NCI-H2029 (cell line): Measurements from ENCODE around the gene C2CD3.

Experiments
- DNase-seq: peaks from one replicate; lab custom pipeline; 2025; lab: John Stamatoyannopoulos, UW

The C2CD3 gene, protein sequence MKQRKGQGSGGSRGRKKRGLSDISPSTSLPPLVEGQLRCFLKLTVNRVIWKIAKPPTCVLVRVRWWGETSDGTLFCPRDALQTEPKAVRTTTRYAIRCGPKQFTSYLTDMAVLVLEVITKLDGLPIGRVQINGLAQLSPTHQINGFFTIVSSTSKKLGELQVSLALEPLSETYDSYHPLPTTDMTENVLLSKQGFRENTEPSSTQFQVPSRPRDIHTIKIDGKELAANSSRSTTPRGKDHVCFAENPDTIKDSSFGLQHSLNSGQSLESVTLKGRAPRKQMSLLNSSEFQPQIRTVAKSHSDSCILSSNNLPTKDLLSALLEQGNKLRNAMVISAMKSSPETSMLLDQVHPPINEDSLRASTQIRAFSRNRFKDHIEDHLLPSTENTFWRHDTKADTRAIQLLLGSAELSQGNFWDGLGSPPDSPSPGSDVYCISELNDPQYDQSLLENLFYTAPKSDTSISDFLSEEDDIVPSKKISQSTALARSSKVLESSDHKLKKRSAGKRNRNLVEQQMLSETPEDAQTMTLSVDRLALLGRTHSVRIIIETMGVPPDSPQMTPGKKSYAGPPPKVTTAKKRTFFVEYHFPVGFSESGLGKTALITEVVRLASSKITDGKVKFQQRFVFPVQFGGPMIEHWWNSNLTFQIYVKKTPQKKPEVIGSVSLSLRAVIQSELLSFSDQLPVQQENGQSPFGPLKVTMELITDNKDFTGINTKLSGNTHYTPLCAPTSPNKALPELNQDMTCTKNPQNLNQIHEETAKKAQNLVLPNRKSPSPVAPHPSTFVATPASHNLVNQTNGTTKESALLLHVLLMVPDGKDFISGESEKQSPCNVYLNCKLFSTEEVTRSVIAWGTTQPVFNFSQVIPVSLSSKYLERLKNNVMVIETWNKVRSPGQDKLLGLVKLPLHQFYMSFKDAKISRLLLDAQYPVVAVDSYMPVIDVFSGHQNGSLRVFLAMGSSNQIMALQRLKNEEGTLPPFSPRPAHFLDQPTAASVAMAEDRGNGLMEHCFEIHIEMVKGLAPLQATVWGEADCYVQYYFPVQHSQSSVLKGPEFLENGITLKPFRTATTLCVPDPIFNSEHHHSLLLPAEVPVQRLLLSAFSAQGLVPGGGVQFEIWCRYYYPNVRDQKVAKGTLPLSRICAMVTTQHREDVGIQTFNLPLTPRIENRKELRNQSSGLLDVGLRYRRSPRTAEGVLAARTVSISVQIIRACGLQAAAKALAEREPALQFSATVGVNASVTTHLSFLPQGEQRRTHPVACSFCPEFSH (N-terminal part only)

DNA sequence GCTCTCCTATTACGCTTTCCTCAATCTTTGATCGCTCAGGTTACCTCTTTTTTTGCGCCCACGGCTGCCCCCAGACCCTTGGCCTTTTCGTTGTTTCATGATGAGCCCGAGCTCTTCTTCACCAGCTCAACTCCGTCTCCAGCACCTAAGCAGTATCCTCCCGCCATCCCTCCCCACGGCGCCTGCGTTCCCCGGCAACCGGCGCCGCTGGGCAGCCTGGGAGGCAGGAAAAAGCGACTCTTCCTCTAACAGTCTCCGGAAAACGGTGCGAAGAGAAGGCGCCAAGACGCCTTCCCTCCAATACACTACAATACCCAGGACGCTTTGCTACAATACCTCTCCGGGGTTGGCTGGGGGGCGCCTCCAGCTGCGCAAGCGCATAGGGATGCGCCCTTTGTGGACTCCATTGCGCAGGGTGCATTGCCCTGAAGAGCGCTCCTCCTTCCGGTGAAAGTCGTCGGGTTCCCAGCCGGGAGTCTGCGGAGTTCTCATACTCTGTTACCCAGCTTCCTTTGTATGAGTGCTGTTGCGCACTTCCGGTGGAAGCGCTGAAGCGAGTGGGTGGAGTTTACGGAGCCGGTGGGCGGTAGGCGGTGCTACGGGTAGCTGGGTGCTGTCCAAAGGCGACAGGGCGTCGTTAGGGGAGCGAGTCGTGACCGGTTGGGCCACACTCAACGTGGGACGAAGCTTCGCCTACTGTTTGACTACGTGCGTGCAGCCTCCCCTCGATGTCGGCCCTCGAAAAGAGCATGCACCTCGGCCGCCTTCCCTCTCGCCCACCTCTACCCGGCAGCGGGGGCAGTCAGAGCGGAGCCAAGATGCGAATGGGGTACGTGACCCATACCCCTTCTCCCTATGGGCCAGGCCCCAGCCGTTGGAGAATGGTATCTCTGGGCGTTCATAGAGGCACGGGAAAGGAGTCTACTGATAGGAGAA is at the start of gene C2CD3, which contains the start of gene PPME1:
Gene C2CD3 (minus strand): TSS at position 309 of the 936 bp plus-strand sequence. CDS start 210 bp downstream, at position 99.
Gene PPME1 (plus strand): TSS at position 596 of the 936 bp plus-strand sequence. CDS start 133 bp downstream, at position 729.
- DNase-seq = peak; percentile 99

DNA sequence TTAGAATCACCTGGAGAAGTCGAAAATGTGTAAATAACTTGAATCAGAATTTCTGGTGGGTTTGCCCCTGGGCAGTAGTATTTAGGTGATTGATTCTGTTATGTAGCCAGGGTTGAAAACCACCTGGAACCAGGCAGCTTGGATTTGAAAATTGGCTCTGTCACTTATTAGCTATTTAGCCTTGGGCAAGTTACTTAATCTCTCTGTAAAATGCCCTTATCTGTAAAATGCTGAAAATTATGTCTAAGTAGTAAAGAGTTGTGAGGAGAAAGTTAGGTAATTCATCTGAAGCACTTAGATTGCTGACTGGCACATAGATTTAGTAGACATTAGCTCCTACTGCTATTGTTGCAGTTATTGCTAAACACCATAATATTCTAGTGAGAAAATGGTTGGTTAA is 49.6 kb upstream of the C2CD3 start:
- no peak for DNase-seq

DNA sequence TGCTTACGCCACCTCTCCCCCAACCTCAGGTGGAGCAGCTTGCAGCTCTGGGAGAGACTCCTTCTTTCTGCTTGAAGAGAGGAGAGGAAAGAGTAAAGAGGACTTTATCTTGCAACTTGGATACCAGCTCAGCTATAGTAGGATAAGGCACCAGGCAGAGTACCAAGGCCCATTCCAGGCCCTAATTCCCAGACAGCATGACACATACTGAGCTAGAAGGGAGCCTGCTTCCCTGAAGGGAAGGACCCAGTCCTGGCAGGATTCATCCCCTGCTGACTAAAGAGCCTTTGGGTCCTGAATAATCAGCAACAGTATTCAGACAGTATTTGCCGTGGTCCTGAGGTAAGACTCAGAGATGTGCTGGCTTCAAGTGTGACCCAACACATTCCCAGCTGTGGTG is 41.7 kb upstream of the C2CD3 start:
- no peak for DNase-seq

DNA sequence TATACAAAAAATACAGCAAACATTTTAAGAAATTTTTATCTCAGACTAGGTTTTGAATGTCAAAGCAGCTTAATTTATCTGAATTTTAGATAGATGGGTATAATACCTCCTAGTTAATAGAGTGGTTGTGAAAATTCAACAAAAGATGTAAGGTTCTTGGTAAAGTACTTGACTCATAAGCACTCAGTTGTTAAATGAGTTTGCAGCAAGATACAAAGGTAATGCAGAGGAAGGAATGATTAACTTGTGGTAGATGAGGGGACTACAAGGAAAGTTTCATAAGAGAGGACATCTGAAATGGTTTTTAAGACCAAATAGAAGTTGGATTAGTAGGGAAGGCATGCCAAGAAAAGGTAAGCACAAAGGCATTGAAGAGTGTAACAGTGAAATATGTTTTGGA is 37.7 kb upstream of the C2CD3 start:
- DNase-seq = no peak

DNA sequence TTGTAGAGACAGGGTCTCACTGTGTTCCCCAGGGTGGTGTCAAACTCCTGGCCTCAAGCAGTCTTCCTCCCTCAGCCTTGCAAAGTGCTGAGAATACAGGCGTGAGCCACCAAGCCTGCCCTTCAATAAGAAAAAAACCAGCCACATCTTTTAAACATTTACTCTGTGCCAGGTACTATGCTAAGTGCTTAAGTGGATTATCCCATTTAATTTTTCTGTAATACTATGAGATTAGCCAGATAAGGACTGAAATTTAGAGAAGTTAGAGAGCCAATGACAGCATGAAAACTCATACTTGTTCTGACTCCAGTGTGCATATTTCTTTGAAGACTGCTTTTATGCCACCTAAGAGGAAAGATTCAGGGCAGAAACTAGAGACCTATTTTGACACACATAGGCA is 35.9 kb upstream of the C2CD3 start:
- no peak for DNase-seq

DNA sequence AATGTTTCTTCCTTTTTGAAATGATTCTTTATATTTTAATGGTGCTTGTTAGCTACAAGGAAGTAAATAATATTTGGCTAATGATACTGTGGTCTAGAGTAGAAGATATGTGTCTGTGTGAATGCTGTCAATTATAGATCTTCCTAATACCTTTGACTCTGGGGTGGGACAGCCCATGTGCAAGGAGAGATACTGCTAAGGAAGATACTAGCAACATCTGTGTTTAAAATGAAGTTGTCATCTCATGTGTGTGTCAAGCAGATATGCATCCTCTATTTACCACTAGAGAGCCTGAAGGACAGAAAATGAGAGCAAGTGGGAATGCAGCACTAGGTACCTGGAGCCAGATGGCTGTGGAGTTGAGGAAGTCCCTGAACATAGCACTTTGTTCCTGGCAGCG is 34.4 kb upstream of the C2CD3 start:
- no peak for DNase-seq

DNA sequence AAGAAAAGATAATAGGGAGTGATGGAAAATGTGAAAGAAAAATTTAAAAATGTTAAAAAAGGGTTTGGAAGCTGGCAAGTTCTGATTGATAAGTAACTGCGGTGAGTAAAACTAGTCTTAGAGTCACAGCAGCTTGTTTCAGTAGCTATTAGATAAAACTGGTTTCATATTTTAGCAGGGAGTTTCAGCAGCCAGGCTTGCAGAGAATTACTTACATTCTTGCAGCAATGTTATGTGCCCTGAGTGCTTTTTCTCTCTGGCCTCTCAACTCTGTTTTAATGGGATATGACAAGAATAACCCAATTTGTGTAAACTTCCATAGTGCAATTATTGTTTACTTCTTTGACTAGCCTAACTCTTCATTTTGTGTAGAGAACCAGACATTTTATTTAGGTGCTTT is 33.9 kb upstream of the C2CD3 start:
- no peak for DNase-seq

DNA sequence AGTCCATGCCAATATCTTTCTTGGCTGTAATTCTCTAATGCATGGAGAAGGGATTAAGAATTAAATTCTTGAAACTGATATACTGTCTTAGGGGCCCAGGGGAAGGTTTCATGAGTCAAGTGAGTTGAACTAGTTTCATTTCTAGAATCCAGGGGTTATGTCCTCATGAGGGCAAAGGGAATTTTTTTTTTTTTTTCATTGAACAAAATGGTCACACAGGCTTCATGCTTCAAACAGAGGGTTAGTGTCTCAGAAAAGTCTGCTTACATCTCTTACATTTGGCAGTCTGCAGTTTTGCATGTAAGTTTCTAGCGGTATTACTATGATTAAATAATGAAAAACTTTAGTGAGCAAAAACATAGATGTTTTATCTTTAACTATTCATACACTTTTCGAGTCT is 33.2 kb upstream of the C2CD3 start:
- no peak for DNase-seq

DNA sequence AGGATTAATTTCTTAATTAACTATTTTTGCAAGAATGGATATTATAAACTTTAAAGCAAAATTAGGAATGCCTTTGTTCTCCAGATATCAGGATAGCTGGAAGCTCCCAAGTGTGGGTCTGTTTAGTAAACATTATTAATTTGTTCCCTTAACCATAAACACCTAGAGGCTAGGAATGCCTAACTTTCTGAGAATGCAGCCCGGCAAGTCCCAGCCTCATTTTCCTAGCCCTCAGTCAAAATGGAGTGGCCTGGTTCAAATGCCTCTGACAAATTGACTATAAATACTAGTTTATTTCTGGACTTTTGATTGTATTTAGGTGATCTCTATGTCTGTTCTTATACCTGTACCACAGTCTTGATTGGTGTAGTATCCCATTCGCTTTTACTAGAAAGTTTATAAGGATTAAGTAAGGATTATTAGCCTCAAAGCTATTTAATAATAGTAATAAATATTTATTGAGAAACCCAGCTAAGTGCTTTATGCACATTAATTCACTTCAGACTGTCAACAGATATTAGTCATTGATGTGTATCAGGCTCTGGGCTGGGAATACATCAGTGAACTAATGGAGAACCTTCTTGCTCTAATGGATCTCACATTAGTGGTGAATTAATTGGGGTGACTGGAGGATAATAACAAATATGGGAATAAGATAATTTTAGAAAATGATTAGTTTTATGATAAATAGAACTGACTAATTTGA is 26.1 kb upstream of the C2CD3 start:
- DNase-seq = no peak

DNA sequence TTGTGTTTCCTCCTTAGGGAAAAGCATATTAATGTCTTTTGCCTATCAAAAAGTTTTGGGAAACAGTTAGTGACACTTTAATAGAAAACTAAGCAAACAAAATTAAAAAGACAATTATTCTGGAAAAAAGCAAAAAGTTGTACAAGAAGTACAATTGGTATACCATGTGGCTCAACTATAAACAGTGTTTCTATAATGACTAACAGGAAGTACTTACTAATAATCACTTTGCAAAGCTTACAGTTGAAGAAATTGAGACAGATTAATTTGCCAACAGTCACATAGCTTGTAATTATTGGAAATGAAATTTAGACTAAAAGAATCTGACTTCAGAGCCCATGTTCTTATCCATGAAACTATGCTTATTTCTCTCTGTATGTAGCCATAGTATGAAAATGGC is 25.0 kb upstream of the C2CD3 start:
- DNase-seq = no peak

DNA sequence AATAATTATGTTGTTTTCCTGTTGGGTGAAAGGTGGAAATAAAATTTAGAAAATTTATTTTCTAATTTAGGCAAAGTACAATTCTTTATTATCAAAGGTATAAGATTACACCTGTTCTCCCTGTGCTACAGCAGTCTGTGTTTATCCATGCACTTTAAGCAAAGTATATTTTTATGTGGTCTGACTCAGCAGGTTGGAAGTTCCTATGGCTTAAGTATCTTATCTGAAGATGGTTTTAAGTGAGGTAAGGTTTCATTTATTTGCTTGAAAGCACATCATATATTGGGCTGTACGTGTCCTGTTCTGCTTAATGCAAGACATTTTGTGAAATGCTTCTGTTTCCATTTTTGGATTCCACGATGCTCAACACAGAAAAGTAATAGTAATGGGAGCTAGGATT is 14.9 kb upstream of the C2CD3 start:
- DNase-seq = peak; percentile 8

DNA sequence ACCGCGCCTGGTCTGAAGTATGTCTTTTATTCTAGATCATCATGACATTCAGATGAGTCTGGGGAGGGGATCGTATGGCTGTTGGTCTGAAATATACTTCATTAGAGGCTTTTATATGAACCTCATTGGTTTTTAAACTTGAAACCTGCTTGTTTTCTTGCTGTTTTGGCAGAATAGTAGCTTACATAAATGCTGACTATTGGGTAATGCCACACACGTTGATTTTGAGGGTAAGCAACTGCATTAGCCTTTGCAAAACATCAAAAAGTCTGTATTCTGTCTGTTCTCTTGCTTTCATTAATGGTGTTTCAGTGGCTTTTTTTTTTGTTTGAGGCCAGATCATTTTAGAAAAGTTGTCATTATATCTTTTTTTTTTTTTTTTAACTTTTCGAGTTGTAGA is 14.5 kb upstream of the C2CD3 start:
- DNase-seq = no peak

DNA sequence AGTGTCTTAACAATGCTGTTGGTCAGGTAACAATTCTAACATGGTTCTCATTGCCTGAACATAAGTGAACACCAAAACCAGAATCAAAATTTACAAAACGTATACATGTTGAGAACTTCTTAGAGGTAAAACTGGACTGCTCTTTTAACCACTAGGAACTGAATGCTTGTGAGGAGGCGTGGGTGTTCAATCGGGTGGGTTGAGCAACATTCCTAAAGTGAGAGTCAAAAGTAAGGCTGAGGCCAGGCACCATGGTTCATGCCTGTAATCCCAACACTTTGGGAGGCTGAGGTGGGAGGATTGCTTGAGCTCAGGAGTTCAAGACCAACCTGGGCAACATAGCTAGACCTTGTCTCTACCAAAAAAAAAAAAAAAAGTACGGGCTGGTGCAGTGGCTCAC is 11.8 kb upstream of the C2CD3 start:
- DNase-seq = no peak

DNA sequence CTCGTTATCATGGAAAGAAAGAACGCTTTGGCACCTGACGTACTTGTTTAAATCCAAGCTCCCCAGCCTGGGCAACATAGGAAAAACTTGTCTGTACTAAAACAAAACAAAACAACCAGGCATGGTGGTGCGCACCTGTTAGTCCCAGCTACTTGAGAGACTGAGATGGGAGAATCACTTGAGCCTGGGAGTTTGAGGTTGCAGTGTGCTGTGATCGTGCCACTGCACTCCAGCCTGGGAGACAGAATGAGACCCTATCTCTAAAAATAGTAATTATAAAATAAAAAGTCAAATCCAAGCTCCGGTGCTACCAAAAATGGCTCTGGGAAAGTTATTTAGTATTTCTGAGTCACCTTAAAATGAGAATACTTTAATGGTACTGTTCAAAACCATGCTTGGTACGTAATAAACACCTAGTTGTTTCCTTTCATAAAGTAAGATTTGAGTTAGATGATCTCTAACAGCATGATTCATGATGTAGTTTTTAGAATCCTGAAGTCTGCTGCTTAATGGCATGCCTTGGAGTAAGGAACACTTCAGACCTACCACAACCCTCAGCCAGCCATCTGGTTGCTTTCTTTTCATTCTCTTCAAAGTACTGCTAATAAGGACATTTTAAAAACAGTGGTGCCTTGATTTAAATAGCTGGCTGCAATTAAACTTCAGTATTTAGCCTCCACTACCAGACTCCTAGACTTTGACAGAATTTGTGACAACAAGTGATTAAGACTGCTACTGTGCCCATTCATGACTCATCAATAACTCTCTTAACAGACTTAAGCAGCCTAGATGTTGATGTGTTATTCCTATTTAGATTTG is 8.6 kb upstream of the C2CD3 start:
- no peak for DNase-seq

DNA sequence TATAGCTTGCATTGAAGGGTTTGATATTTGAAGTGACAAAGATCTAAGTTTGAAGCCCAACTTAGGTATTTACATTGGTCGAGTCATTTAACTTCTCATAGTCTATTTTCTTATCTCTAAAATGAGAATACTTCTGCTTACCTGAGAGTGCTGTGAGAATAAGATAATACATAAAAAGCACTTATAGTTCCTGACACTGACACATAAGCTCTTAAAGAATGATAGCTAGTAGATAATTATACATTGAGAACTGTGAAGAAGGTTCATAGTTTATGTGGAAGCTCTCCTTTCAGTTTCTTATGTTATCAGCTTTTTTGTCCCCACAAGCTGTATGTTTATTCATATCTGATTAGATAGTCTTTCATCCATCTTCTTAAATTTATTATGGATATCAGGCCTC is 5.1 kb upstream of the C2CD3 start:
- DNase-seq = no peak

DNA sequence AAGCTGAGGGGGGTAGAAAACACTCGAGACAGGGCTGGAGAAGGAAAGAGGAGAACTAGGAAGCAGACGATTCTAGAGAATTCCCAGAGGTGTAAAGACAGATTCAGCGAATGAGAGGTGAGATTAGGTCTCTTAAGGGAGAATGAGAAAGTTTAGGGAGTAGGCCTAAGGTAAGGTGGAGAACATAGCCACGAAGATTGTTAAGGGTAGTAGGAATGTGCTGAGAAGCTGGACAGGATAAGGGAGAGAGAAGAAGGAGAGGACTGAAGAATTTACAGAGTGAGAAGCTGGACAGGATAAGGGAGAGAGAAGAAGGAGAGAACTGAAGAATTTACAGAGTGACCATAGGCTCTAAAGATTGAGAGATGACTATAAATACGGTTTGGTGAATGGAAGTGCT is 1.2 kb upstream of the C2CD3 start:
- DNase-seq = no peak

DNA sequence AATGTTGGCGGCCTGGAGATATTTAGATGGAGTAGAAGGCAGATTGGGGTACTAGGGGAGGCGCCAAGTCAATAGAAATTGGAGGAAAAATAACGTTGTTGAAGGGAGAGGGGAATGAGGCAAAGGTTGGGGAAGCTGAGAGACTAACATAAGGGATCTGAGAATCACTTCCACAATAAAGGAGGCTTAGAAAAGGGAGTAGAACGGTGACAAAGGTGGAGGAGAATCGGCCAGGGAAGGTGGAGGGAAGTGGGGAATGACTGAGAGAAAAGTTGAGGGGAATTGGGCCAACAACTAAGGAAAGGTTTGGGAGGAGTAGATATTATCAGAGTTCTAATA is 797 bp upstream of the C2CD3 start:
- DNase-seq = no peak

DNA sequence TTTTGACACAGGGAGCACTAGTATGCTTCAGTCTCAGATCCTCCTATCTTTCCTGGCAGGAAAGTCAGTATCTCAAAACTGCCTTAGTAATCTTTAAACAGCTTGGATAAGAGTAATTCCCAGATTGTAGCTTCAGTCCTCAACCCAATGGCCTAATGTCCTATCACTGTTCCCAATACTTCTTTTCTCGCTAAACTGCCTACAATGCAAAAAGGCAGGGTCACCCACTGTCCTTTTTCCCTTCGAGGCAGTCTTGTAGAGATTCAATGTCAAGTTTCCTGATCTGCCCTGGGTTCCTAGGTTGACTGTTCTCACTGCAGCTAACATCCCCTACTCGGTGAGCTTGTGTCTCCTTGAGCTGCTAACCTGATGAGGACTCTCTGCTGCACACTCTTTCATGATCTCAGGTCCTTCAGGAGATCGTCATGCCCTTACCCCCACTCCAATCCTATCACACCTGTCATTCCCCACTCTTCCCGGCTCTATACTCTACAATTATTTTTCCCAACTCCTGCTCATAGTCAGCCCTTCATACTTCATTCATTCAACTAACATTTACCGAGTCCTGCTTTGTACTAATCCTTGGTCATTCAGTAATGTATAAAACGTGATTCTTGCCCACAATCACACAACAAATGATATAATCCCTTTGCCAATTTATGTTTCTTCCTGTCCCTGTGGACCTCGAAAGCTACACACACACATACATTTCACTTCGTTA is 904 bp downstream of the C2CD3 start:
- no peak for DNase-seq

DNA sequence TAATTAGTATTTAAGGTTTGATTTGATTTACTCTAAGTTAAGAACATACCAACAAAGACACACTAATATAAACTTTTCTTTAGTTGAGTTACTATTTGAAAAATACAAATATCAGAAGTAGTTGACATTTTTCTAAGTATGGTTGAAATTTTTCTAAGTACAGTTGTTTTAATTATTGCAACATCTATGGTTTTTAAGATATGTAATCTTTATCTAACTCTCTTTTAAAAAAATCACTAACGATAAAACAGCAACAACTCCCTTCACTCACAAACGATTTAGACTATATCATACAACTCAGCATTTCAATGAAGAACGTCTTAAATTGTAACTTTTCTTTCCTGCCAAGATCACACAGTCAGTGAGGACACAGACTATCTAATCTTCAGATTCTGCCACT is 2.0 kb downstream of the C2CD3 start:
- no peak for DNase-seq
